Loucy (cell line): ENCODE data around the gene DOK1.
A peak's percentile ranks its signal among the peaks of the same experiment; 100 is the strongest.

Experiments
- EZH2phosphoT487 ChIP-seq: fragments of 200-600 bp; IDR thresholded peaks from 2 replicates; pipeline ENCODE4 v1.6.1; 2018; ENCODE audit warnings: antibody characterized with exemption, mild to moderate bottlenecking, moderate library complexity, borderline replicate concordance
- TF ChIP-seq, protein P1 (sequence below): fragments of 200-600 bp; sonication (generic); conservative IDR thresholded peaks from 2 replicates; pipeline ENCODE4 v1.5.1; 2014; ENCODE audit warnings: mild to moderate bottlenecking, antibody characterized with exemption, low read length

DNA sequence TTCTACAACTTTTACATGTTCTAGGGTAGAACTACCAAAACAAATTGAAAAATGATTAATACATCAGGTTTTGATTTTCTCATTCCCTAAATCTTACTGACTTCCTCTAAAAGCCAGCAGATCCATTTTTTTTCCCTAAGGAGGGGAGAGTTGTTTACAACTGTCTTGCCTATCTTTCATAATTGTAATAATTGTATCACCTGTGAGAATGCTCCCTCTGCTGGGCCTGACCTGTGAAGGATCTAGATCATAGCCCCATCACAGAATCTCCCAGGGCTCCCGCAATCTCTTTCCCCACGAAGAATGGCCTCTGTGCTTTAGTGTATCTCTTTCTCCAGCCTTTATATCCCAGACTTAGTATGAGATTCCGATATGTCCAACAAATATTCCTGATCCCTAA lies 9.9 kb upstream of the DOK1 start:
- TF ChIP-seq, protein P1, sequence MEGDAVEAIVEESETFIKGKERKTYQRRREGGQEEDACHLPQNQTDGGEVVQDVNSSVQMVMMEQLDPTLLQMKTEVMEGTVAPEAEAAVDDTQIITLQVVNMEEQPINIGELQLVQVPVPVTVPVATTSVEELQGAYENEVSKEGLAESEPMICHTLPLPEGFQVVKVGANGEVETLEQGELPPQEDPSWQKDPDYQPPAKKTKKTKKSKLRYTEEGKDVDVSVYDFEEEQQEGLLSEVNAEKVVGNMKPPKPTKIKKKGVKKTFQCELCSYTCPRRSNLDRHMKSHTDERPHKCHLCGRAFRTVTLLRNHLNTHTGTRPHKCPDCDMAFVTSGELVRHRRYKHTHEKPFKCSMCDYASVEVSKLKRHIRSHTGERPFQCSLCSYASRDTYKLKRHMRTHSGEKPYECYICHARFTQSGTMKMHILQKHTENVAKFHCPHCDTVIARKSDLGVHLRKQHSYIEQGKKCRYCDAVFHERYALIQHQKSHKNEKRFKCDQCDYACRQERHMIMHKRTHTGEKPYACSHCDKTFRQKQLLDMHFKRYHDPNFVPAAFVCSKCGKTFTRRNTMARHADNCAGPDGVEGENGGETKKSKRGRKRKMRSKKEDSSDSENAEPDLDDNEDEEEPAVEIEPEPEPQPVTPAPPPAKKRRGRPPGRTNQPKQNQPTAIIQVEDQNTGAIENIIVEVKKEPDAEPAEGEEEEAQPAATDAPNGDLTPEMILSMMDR: peak; percentile 52
- no peak for TF ChIP-seq EZH2phosphoT487
